Activated naive CD8-positive, alpha-beta T cell (primary cell): ENCODE measurements around the gene GP2.
"Not testable (repeated sequence)": the region's sequence is repeated elsewhere in the genome, so short reads cannot be mapped to it uniquely, and the experiment has no call there.

ENCODE experiments used
- H3K27ac Mint-ChIP-seq: one replicate; pipeline ENCODE4 v1.8.0; 2021; ENCODE audit warnings: mixed read lengths
- H3K27me3 Mint-ChIP-seq: one replicate; pipeline ENCODE4 v1.8.0; 2021; ENCODE audit warnings: mixed read lengths
- H3K36me3 Mint-ChIP-seq: one replicate; pipeline ENCODE4 v1.8.0; 2021; ENCODE audit warnings: mixed read lengths
- H3K4me1 Mint-ChIP-seq: one replicate; pipeline ENCODE4 v1.8.0; 2021; ENCODE audit warnings: low read depth, mixed read lengths
- H3K4me3 Mint-ChIP-seq: one replicate; pipeline ENCODE4 v1.8.0; 2021; ENCODE audit warnings: mild to moderate bottlenecking, mixed read lengths
- H3K9me3 Mint-ChIP-seq: one replicate; pipeline ENCODE4 v1.8.0; 2021; ENCODE audit warnings: low read depth, mixed read lengths

Gene GP2

GRCh38 chr16:20318006-20318405 lies 9.3 kb downstream of the GP2 start:
- Mint-ChIP-seq H3K36me3 (no peaks in the 10 kb centered on the region), H3K4me1 (no peaks in the 10 kb centered on the region), H3K27me3 (peaks cover 4% of the 10 kb centered on the region), H3K9me3 (no peaks in the 10 kb centered on the region), H3K4me3 (no peak overlapping the region), H3K27ac (no peak overlapping the region)

- Mint-ChIP-seq H3K4me1 (no peaks in the 10 kb centered on the region), H3K36me3 (no peaks in the 10 kb centered on the region), H3K27ac (no peak overlapping the region), H3K27me3 (peaks cover 4% of the 10 kb centered on the region), H3K9me3 (no peaks in the 10 kb centered on the region), H3K4me3 (no peak overlapping the region)
These were observed 10.2 kb downstream of the GP2 start for GRCh38 chr16:20317117-20317516.

GRCh38 chr16:20316715-20317114 lies 10.6 kb downstream of the GP2 start:
- Mint-ChIP-seq H3K27me3 (peaks cover 4% of the 10 kb centered on the region), H3K9me3 (no peaks in the 10 kb centered on the region), H3K4me1 (no peaks in the 10 kb centered on the region), H3K36me3 (no peaks in the 10 kb centered on the region), H3K27ac (no peak overlapping the region), H3K4me3 (no peak overlapping the region)

GRCh38 chr16:20315764-20316163 lies 11.5 kb downstream of the GP2 start:
- Mint-ChIP-seq H3K36me3 (no peaks in the 10 kb centered on the region), H3K27me3 (peaks cover 2% of the 10 kb centered on the region), H3K4me1 (no peaks in the 10 kb centered on the region), H3K9me3 (no peaks in the 10 kb centered on the region), H3K4me3 (no peak overlapping the region), H3K27ac (no peak overlapping the region)

GRCh38 chr16:20314575-20314974 lies 12.7 kb downstream of the GP2 start:
- no peaks in the 10 kb centered on the region for H3K4me1 Mint-ChIP-seq
- H3K9me3 Mint-ChIP-seq, result no peaks in the 10 kb centered on the region
- H3K4me3 Mint-ChIP-seq, result no peak overlapping the region
- no peak overlapping the region for H3K27ac Mint-ChIP-seq
- H3K36me3 Mint-ChIP-seq, result no peaks in the 10 kb centered on the region
- no peaks in the 10 kb centered on the region for H3K27me3 Mint-ChIP-seq

- no peaks in the 10 kb centered on the region for H3K9me3 Mint-ChIP-seq
- H3K27me3 Mint-ChIP-seq, result no peaks in the 10 kb centered on the region
- no peaks in the 10 kb centered on the region for H3K36me3 Mint-ChIP-seq
- no peak overlapping the region for H3K27ac Mint-ChIP-seq
- no peak overlapping the region for H3K4me3 Mint-ChIP-seq
- H3K4me1 Mint-ChIP-seq, result no peaks in the 10 kb centered on the region
These were observed 13.6 kb downstream of the GP2 start for GRCh38 chr16:20313741-20314140.

- not testable (repeated sequence) for H3K9me3 Mint-ChIP-seq, H3K36me3 Mint-ChIP-seq, H3K4me1 Mint-ChIP-seq, H3K27me3 Mint-ChIP-seq, H3K27ac Mint-ChIP-seq, H3K4me3 Mint-ChIP-seq
These were observed 14.7 kb downstream of the GP2 start for GRCh38 chr16:20312536-20313095.

- Mint-ChIP-seq H3K9me3 (no peaks in the 10 kb centered on the region), H3K4me3 (no peak overlapping the region), H3K27me3 (peaks cover under 1% of the 10 kb centered on the region), H3K36me3 (no peaks in the 10 kb centered on the region), H3K27ac (no peak overlapping the region), H3K4me1 (no peaks in the 10 kb centered on the region)
These were observed 15.8 kb downstream of the GP2 start for GRCh38 chr16:20311548-20311947.

GRCh38 chr16:20310421-20311395 lies 16.6 kb downstream of the GP2 start:
- peaks cover 4% of the 10 kb centered on the region for H3K27me3 Mint-ChIP-seq
- H3K27ac Mint-ChIP-seq, result no peak overlapping the region
- no peaks in the 10 kb centered on the region for H3K9me3 Mint-ChIP-seq
- no peaks in the 10 kb centered on the region for H3K4me1 Mint-ChIP-seq
- no peak overlapping the region for H3K4me3 Mint-ChIP-seq
- H3K36me3 Mint-ChIP-seq, result no peaks in the 10 kb centered on the region

GRCh38 chr16:20309786-20310185 lies 17.5 kb downstream of the GP2 start:
- Mint-ChIP-seq H3K4me1 (no peaks in the 10 kb centered on the region), H3K36me3 (no peaks in the 10 kb centered on the region), H3K27ac (no peak overlapping the region), H3K27me3 (peaks cover 4% of the 10 kb centered on the region), H3K9me3 (no peaks in the 10 kb centered on the region), H3K4me3 (no peak overlapping the region)

GRCh38 chr16:20308801-20309590 lies 18.3 kb downstream of the GP2 start:
- Mint-ChIP-seq H3K4me1 (no peaks in the 10 kb centered on the region), H3K4me3 (no peak overlapping the region), H3K9me3 (no peaks in the 10 kb centered on the region), H3K36me3 (no peaks in the 10 kb centered on the region), H3K27me3 (peaks cover 4% of the 10 kb centered on the region), H3K27ac (no peak overlapping the region)

GRCh38 chr16:20308266-20308665 lies 19.0 kb downstream of the GP2 start:
- Mint-ChIP-seq H3K27me3 (peaks cover 4% of the 10 kb centered on the region), H3K4me3 (no peak overlapping the region), H3K27ac (no peak overlapping the region), H3K9me3 (no peaks in the 10 kb centered on the region), H3K4me1 (no peaks in the 10 kb centered on the region), H3K36me3 (no peaks in the 10 kb centered on the region)

GRCh38 chr16:20307791-20308190 lies 19.5 kb downstream of the GP2 start:
- Mint-ChIP-seq H3K4me1 (no peaks in the 10 kb centered on the region), H3K9me3 (no peaks in the 10 kb centered on the region), H3K4me3 (no peak overlapping the region), H3K36me3 (no peaks in the 10 kb centered on the region), H3K27ac (no peak overlapping the region), H3K27me3 (peaks cover 4% of the 10 kb centered on the region)

- Mint-ChIP-seq H3K4me3 (no peak overlapping the region), H3K4me1 (no peaks in the 10 kb centered on the region), H3K36me3 (no peaks in the 10 kb centered on the region), H3K9me3 (no peaks in the 10 kb centered on the region), H3K27me3 (peaks cover 4% of the 10 kb centered on the region), H3K27ac (no peak overlapping the region)
These were observed 20.1 kb downstream of the GP2 start for GRCh38 chr16:20307240-20307671.

- H3K27me3 Mint-ChIP-seq, result peaks cover 4% of the 10 kb centered on the region
- H3K4me1 Mint-ChIP-seq, result no peaks in the 10 kb centered on the region
- H3K4me3 Mint-ChIP-seq, result no peak overlapping the region
- H3K36me3 Mint-ChIP-seq, result no peaks in the 10 kb centered on the region
- H3K9me3 Mint-ChIP-seq, result no peaks in the 10 kb centered on the region
- H3K27ac Mint-ChIP-seq, result no peak overlapping the region
These were observed 20.9 kb downstream of the GP2 start for GRCh38 chr16:20306401-20306800.
